Panc1 (cell line): ENCODE results near the gene AKAP6. TPM values are rescaled to one million over a fixed set of nuclear protein-coding genes. Genes with fewer than 3 reads are reported as not detected.

Experiments
- ATAC-seq: fragments of 200-7000 bp; cut with Tn5 transposase; 2 replicates; pipeline ENCODE4 v1.9.1; 2020; ENCODE audit warnings: mild to moderate bottlenecking, moderate library complexity
- BruUV-seq: library from RNA; stranded (reverse); fragments of 400-500 nt; replicated peaks from 2 replicates; lab custom pipeline; 2021; lab: Mats Ljungman, UMichigan
- CTCF ChIA-PET: fragments of 300-600 bp; sonication (Branson Sonifier 250); formaldehyde crosslinking; loops from one replicate; lab custom pipeline; 2022; ENCODE audit warnings: antibody characterized with exemption; lab: Charles Lee
- POLR2A ChIA-PET: fragments of 300-600 bp; sonication (Branson Sonifier 250); formaldehyde crosslinking; loops from one replicate; lab custom pipeline; 2022; ENCODE audit warnings: antibody characterized with exemption; lab: Charles Lee
- DNase-seq: peaks from one replicate; pipeline ENCODE4 v3.0.0-alpha.2; 2010; ENCODE audit warnings: low read depth, low spot score
- H3K27ac ChIP-seq: 2 replicates; pipeline ENCODE4 v1.5.1; 2011; ENCODE audit warnings: mild to moderate bottlenecking, low read length, inconsistent platforms
- H3K27me3 ChIP-seq: fragments of 200-500 bp; sonication (Bioruptor generic); 2 replicates; pipeline ENCODE4 v1.6.0; 2014; ENCODE audit warnings: low read length, inconsistent platforms; ENCODE audit not compliant: control insufficient read depth, insufficient read depth
- H3K36me3 ChIP-seq: fragments of 200-500 bp; sonication (Bioruptor generic); 2 replicates; pipeline ENCODE4 v1.5.1; 2014; ENCODE audit warnings: inconsistent platforms, mild to moderate bottlenecking, low read length, moderate library complexity; ENCODE audit not compliant: control insufficient read depth, insufficient read depth
- H3K4me1 ChIP-seq: 2 replicates; pipeline ENCODE4 v1.5.1; 2011; ENCODE audit warnings: inconsistent platforms, mild to moderate bottlenecking, low read length, moderate library complexity; ENCODE audit not compliant: control insufficient read depth, insufficient read depth
- H3K4me3 ChIP-seq, 2 experiments: 2 replicates each; pipeline ENCODE4 v1.5.1; 2011 to 2012; ENCODE audit warnings: low read depth in 2 of 2, low read length in 2 of 2, mild to moderate bottlenecking in 2 of 2, inconsistent platforms in 1 of 2, moderate library complexity in 1 of 2
- H3K9me3 ChIP-seq: fragments of 200-500 bp; sonication (Bioruptor generic); 2 replicates; pipeline ENCODE4 v1.5.1; 2014; ENCODE audit warnings: low read depth, mild to moderate bottlenecking, inconsistent platforms, low read length, moderate library complexity; ENCODE audit not compliant: control insufficient read depth, insufficient read depth
- CTCF ChIP-seq: fragments of 450-650 bp; IDR thresholded peaks from 2 replicates; pipeline ENCODE4 v1.5.1; 2017; ENCODE audit warnings: mild to moderate bottlenecking
- POLR2AphosphoS5 ChIP-seq: IDR thresholded peaks from 2 replicates; pipeline ENCODE4 v1.6.1; 2012; ENCODE audit warnings: mild to moderate bottlenecking, low read depth, low read length, moderate library complexity
- REST ChIP-seq, 2 experiments: IDR thresholded peaks; 2 replicates each; pipeline ENCODE4 v1.6.1; 2011 to 2012; ENCODE audit warnings: low read depth in 2 of 2, control low read depth in 1 of 2, low read length in 1 of 2, mild to moderate bottlenecking in 1 of 2, moderate library complexity in 1 of 2; ENCODE audit not compliant: insufficient read depth in 1 of 2
- SIN3A ChIP-seq: IDR thresholded peaks from 2 replicates; pipeline ENCODE4 v1.6.1; 2012; ENCODE audit warnings: low read depth, mild to moderate bottlenecking, low read length, moderate library complexity, borderline replicate concordance; ENCODE audit not compliant: insufficient read depth
- TCF7L2 ChIP-seq: IDR thresholded peaks from 2 replicates; pipeline ENCODE4 v1.6.1; 2011; ENCODE audit warnings: mild to moderate bottlenecking, low read depth, low read length, inconsistent platforms
- in situ Hi-C: cut with HindIII; loops from 2 replicates; pipeline ENCODE4 v1.10.0; 2016; ENCODE audit warnings: low sequenced_read_pairs, low pct_unique_long_range_greater_than_20kb
- intact Hi-C: fragments of 100-400 bp; cut with micrococcal nuclease; formaldehyde crosslinking; loops from one replicate; pipeline ENCODE4 v1.10.0; 2022; ENCODE audit not compliant: unreplicated experiment
- total RNA-seq: library from RNA; stranded (reverse); gene quantifications from one replicate; pipeline ENCODE4 v1.2.1, GENCODE V29; 2021; ENCODE audit not compliant: unreplicated experiment

AKAP6 gene
- total RNA-seq, 1 experiment from 2014 or later = 0.82 TPM

GRCh38 chr14:32545095-32545494 is 216.0 kb downstream of the AKAP6 start:
- Histone ChIP-seq H3K27ac (no peak overlapping the region), H3K27me3 (no peaks in the 10 kb centered on the region), H3K36me3 (no peaks in the 10 kb centered on the region), H3K9me3 (no peaks in the 10 kb centered on the region), H3K4me1 (no peaks in the 10 kb centered on the region), H3K4me3 (no peak overlapping the region)
- no TSS peak for BruUV-seq
- in situ Hi-C loops = no loop called here
- CTCF ChIA-PET = no interaction called here
- no peak for TF ChIP-seq CTCF
- TF ChIP-seq REST (IDR thresholded peaks at IDR 0.05; ENCODE audit: insufficient read depth in 1 of 2, low read depth in 2 of 2, low read length in 1 of 2) = no peak
- TF ChIP-seq TCF7L2 = no peak
- ATAC-seq (no peak), DNase-seq (no peak)
- POLR2A ChIA-PET = no interaction called here
- intact Hi-C loops = no loop called here

GRCh38 chr14:32545506-32546210 is 216.6 kb downstream of the AKAP6 start:
- no peaks in the 10 kb centered on the region for H3K4me1 ChIP-seq
- TF ChIP-seq TCF7L2 (no peak), CTCF (no peak), REST (IDR thresholded peaks at IDR 0.05; ENCODE audit: insufficient read depth in 1 of 2, low read depth in 2 of 2, low read length in 1 of 2) (no peak), SIN3A (no peak), POLR2AphosphoS5 (no peak)
- ATAC-seq (no peak), DNase-seq (no peak)
- POLR2A ChIA-PET = no interaction called here
- CTCF ChIA-PET = no interaction called here
- no peaks in the 10 kb centered on the region for H3K9me3 ChIP-seq
- H3K27me3 ChIP-seq = no peaks in the 10 kb centered on the region
- H3K4me3 ChIP-seq = no peak overlapping the region
- H3K27ac ChIP-seq = no peak overlapping the region
- in situ Hi-C loops = no loop called here
- intact Hi-C loops = no loop called here
- H3K36me3 ChIP-seq = no peaks in the 10 kb centered on the region
- no TSS peak for BruUV-seq
